WTC11 (cell line): ENCODE results near the gene WDR64. TPM values are rescaled to one million over a fixed set of nuclear protein-coding genes. Genes with fewer than 3 reads are reported as not detected.

Experiments used
- ATAC-seq: fragments of 200-7000 bp; cut with Tn5 transposase; 2 replicates; pipeline ENCODE4 v1.10.0; 2021; ENCODE audit warnings: mild to moderate bottlenecking, moderate library complexity
- CTCF ChIA-PET: fragments of 300-600 bp; sonication (Branson Sonifier 250); formaldehyde crosslinking; loops from one replicate; lab custom pipeline; 2021; ENCODE audit warnings: antibody characterized with exemption; lab: Charles Lee
- POLR2A ChIA-PET: fragments of 350-600 bp; sonication (Branson Sonifier 250); formaldehyde crosslinking; loops from one replicate; lab custom pipeline; 2021; ENCODE audit warnings: antibody characterized with exemption; lab: Charles Lee
- DNase-seq: peaks from one replicate; pipeline ENCODE4 v3.0.0; 2021; ENCODE audit warnings: low spot score
- H3K27ac Mint-ChIP-seq: 2 replicates; pipeline ENCODE4 v1.8.0; 2021; ENCODE audit warnings: mixed read lengths
- H3K27me3 Mint-ChIP-seq: 2 replicates; pipeline ENCODE4 v1.8.0; 2021; ENCODE audit warnings: low read depth, mild to moderate bottlenecking, moderate library complexity, mixed read lengths
- H3K36me3 Mint-ChIP-seq: 2 replicates; pipeline ENCODE4 v1.8.0; 2021; ENCODE audit warnings: mixed read lengths
- H3K4me1 Mint-ChIP-seq: 2 replicates; pipeline ENCODE4 v1.8.0; 2022; ENCODE audit warnings: mixed read lengths
- H3K4me3 Mint-ChIP-seq: 2 replicates; pipeline ENCODE4 v1.8.0; 2021; ENCODE audit warnings: mild to moderate bottlenecking, moderate library complexity, mixed read lengths
- H3K9me3 Mint-ChIP-seq: 2 replicates; pipeline ENCODE4 v1.8.0; 2021; ENCODE audit warnings: mixed read lengths
- ATF1 ChIP-seq: sonication (generic); formaldehyde crosslinking; IDR thresholded peaks from 2 replicates; pipeline ENCODE4 v1.8.1; 2023; ENCODE audit warnings: mild to moderate bottlenecking, moderate library complexity, missing genetic modification reagents
- CBFB ChIP-seq: sonication (generic); formaldehyde crosslinking; IDR thresholded peaks from 2 replicates; pipeline ENCODE4 v1.8.1; 2022; ENCODE audit warnings: mild to moderate bottlenecking, low read depth, missing genetic modification reagents
- EMX1 ChIP-seq: fragments of 250-450 bp; sonication (Bioruptor Pico); IDR thresholded peaks from 2 replicates; pipeline ENCODE4 v1.8.0; 2021; ENCODE audit warnings: mild to moderate bottlenecking
- ESRRA ChIP-seq: sonication (generic); formaldehyde crosslinking; IDR thresholded peaks from 2 replicates; pipeline ENCODE4 v1.8.1; 2022; ENCODE audit warnings: mild to moderate bottlenecking, missing genetic modification reagents, borderline replicate concordance
- ETV6 ChIP-seq: sonication (generic); formaldehyde crosslinking; IDR thresholded peaks from 2 replicates; pipeline ENCODE4 v1.8.1; 2022; ENCODE audit warnings: mild to moderate bottlenecking, missing genetic modification reagents
- FOXJ3 ChIP-seq: sonication (generic); formaldehyde crosslinking; IDR thresholded peaks from 2 replicates; pipeline ENCODE4 v1.9.0; 2021; ENCODE audit warnings: missing genetic modification reagents, mild to moderate bottlenecking, borderline replicate concordance
- GRHL2 ChIP-seq: fragments of 250-450 bp; sonication (Bioruptor Pico); IDR thresholded peaks from 2 replicates; pipeline ENCODE4 v1.8.0; 2022; ENCODE audit warnings: mild to moderate bottlenecking, moderate library complexity; ENCODE audit not compliant: insufficient replicate concordance, severe bottlenecking
- IRF2 ChIP-seq: sonication (generic); formaldehyde crosslinking; IDR thresholded peaks from 2 replicates; pipeline ENCODE4 v1.8.0; 2022; ENCODE audit warnings: low read depth, missing genetic modification reagents, borderline replicate concordance
- NFYB ChIP-seq: sonication (generic); formaldehyde crosslinking; conservative IDR thresholded peaks from 2 replicates; pipeline ENCODE4 v1.8.0; 2022; ENCODE audit warnings: low read depth, missing genetic modification reagents
- NR3C1 ChIP-seq: sonication (generic); formaldehyde crosslinking; conservative IDR thresholded peaks from 2 replicates; pipeline ENCODE4 v1.8.1; 2023; ENCODE audit warnings: low read depth, mild to moderate bottlenecking, missing genetic modification reagents
- RELA ChIP-seq: sonication (generic); formaldehyde crosslinking; IDR thresholded peaks from 2 replicates; pipeline ENCODE4 v1.8.1; 2022; ENCODE audit warnings: missing genetic modification reagents, mild to moderate bottlenecking, borderline replicate concordance
- SMAD3 ChIP-seq: sonication (generic); formaldehyde crosslinking; IDR thresholded peaks from 2 replicates; pipeline ENCODE4 v1.8.0; 2022; ENCODE audit warnings: missing genetic modification reagents, mild to moderate bottlenecking, borderline replicate concordance
- TEAD1 ChIP-seq: sonication (generic); formaldehyde crosslinking; IDR thresholded peaks from 2 replicates; pipeline ENCODE4 v1.8.0; 2022; ENCODE audit warnings: mild to moderate bottlenecking, missing genetic modification reagents
- ZNF121 ChIP-seq: sonication (generic); formaldehyde crosslinking; IDR thresholded peaks from 2 replicates; pipeline ENCODE4 v1.8.0; 2023; ENCODE audit warnings: missing genetic modification reagents
- ZNF317 ChIP-seq: sonication (generic); formaldehyde crosslinking; IDR thresholded peaks from 2 replicates; pipeline ENCODE4 v1.8.1; 2023; ENCODE audit warnings: low read depth, mild to moderate bottlenecking, moderate library complexity, missing genetic modification reagents, borderline replicate concordance
- ZNF416 ChIP-seq: fragments of 250-450 bp; sonication (Bioruptor Pico); IDR thresholded peaks from 2 replicates; pipeline ENCODE4 v1.9.0; 2021; ENCODE audit warnings: mild to moderate bottlenecking, inconsistent platforms
- total RNA-seq: library from RNA; stranded (reverse); gene quantifications from 3 replicates; pipeline ENCODE4 v1.2.3, GENCODE V29; 2021
- TF ChIP-seq, protein P1 (sequence below): sonication (generic); formaldehyde crosslinking; IDR thresholded peaks from 2 replicates; pipeline ENCODE4 v1.8.1; 2022; ENCODE audit warnings: mild to moderate bottlenecking, moderate library complexity, missing genetic modification reagents
- TF ChIP-seq, protein P2 (sequence below): fragments of 250-450 bp; sonication (Bioruptor Pico); IDR thresholded peaks from 2 replicates; pipeline ENCODE4 v1.8.0; 2021; ENCODE audit warnings: mild to moderate bottlenecking
- TF ChIP-seq, protein P3 (sequence below): sonication (generic); formaldehyde crosslinking; IDR thresholded peaks from 2 replicates; pipeline ENCODE4 v1.8.1; 2022; ENCODE audit warnings: missing genetic modification reagents, borderline replicate concordance
- TF ChIP-seq, protein P4 (sequence below): fragments of 200-600 bp; IDR thresholded peaks from 2 replicates; pipeline ENCODE4 v1.8.0; 2022; ENCODE audit warnings: antibody characterized with exemption
- TF ChIP-seq, protein P5 (sequence below): sonication (generic); formaldehyde crosslinking; IDR thresholded peaks from 2 replicates; pipeline ENCODE4 v1.8.0; 2022; ENCODE audit warnings: mild to moderate bottlenecking, missing genetic modification reagents
- TF ChIP-seq, protein P6 (sequence below): sonication (generic); formaldehyde crosslinking; IDR thresholded peaks from 2 replicates; pipeline ENCODE4 v1.8.0; 2022; ENCODE audit warnings: mild to moderate bottlenecking, missing genetic modification reagents

The WDR64 gene
- total RNA-seq, 1 experiment from 2014 or later = not detected

DNA sequence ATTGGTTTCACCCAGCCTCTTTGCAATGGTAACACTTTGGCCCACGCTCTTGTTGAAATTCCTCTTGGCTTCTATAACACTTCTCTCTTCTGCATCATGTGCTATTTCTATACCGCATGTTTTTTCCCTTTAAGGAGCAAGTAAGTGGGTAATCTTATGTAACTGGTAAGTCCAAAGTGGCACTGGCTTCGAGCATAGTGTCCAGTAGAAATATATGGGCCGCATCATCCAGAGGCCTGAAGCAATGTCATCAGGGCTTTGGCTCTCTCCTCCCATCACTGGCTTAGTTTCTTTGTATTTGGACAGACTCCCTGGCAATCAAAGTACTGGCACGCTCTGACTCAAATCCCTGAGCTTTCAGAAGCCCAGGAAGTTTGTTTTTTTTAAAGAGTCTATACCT is 29.4 kb upstream of the WDR64 start:
- H3K4me1 Mint-ChIP-seq = peaks cover 3% of the 10 kb centered on the region
- CTCF ChIA-PET = interaction anchor here (0.8 kb wide), 1 partner anchor 11 kb away, joined by 4 read pairs; no protein-coding TSS in a partner anchor
- TF ChIP-seq, protein P1, sequence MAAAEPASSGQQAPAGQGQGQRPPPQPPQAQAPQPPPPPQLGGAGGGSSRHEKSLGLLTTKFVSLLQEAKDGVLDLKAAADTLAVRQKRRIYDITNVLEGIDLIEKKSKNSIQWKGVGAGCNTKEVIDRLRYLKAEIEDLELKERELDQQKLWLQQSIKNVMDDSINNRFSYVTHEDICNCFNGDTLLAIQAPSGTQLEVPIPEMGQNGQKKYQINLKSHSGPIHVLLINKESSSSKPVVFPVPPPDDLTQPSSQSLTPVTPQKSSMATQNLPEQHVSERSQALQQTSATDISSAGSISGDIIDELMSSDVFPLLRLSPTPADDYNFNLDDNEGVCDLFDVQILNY (CRISPR knock-in tag) = no peak
- TF ChIP-seq IRF2 (CRISPR knock-in tag) = no peak
- TF ChIP-seq, protein P2, sequence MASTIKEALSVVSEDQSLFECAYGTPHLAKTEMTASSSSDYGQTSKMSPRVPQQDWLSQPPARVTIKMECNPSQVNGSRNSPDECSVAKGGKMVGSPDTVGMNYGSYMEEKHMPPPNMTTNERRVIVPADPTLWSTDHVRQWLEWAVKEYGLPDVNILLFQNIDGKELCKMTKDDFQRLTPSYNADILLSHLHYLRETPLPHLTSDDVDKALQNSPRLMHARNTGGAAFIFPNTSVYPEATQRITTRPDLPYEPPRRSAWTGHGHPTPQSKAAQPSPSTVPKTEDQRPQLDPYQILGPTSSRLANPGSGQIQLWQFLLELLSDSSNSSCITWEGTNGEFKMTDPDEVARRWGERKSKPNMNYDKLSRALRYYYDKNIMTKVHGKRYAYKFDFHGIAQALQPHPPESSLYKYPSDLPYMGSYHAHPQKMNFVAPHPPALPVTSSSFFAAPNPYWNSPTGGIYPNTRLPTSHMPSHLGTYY = no peak
- no peak for TF ChIP-seq EMX1 (CRISPR knock-in tag)
- TF ChIP-seq ZNF317 (CRISPR knock-in tag) = no peak
- TF ChIP-seq ZNF121 (CRISPR knock-in tag) = no peak
- no peak for TF ChIP-seq GRHL2 (CRISPR knock-in tag)
- no peak for TF ChIP-seq SMAD3 (CRISPR knock-in tag)
- TF ChIP-seq CBFB (CRISPR knock-in tag) = no peak
- TF ChIP-seq ZNF416 (CRISPR knock-in tag) = no peak
- no peak for TF ChIP-seq FOXJ3
- TF ChIP-seq, protein P3, sequence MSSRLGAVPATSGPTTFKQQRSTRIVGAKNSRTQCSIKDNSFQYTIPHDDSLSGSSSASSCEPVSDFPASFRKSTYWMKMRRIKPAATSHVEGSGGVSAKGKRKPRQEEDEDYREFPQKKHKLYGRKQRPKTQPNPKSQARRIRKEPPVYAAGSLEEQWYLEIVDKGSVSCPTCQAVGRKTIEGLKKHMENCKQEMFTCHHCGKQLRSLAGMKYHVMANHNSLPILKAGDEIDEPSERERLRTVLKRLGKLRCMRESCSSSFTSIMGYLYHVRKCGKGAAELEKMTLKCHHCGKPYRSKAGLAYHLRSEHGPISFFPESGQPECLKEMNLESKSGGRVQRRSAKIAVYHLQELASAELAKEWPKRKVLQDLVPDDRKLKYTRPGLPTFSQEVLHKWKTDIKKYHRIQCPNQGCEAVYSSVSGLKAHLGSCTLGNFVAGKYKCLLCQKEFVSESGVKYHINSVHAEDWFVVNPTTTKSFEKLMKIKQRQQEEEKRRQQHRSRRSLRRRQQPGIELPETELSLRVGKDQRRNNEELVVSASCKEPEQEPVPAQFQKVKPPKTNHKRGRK = no peak
- H3K27ac Mint-ChIP-seq = no peak overlapping the region
- H3K4me3 Mint-ChIP-seq = no peak overlapping the region
- no peaks in the 10 kb centered on the region for H3K9me3 Mint-ChIP-seq
- ATAC-seq (no peak), DNase-seq (no peak)
- H3K27me3 Mint-ChIP-seq = no peaks in the 10 kb centered on the region
- no peaks in the 10 kb centered on the region for H3K36me3 Mint-ChIP-seq
- POLR2A ChIA-PET = no interaction called here

DNA sequence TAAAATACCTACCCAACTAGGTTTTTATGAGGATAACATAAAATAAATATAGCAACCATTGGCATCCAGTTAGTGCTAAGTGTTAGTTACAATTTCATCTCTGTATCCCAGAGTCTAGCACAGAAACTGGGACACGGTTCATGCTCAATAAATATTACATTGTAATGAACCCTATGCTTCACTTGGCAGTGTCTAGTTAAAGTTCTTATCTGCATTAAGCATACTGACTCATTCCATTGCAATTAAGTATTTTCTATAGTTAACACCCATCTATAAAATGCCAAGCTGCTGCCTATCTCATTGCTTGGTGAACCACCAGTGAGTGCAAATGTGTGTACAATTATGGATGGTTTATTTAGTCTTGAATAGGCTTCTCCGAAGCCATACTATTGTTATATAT is 27.1 kb upstream of the WDR64 start:
- POLR2A ChIA-PET = no interaction called here
- Mint-ChIP-seq H3K27ac (no peak overlapping the region), H3K4me3 (no peak overlapping the region), H3K36me3 (no peaks in the 10 kb centered on the region), H3K9me3 (no peaks in the 10 kb centered on the region), H3K27me3 (no peaks in the 10 kb centered on the region), H3K4me1 (peaks cover 20% of the 10 kb centered on the region)
- DNase-seq = no peak
- TF ChIP-seq ESRRA (CRISPR knock-in tag) (no peak), ETV6 (CRISPR knock-in tag) (no peak), TEAD1 (CRISPR knock-in tag) (no peak), CBFB (CRISPR knock-in tag) (no peak), RELA (CRISPR knock-in tag) (no peak), NR3C1 (CRISPR knock-in tag) (no peak), NFYB (CRISPR knock-in tag) (no peak), ATF1 (CRISPR knock-in tag) (no peak)
- TF ChIP-seq, protein P4, sequence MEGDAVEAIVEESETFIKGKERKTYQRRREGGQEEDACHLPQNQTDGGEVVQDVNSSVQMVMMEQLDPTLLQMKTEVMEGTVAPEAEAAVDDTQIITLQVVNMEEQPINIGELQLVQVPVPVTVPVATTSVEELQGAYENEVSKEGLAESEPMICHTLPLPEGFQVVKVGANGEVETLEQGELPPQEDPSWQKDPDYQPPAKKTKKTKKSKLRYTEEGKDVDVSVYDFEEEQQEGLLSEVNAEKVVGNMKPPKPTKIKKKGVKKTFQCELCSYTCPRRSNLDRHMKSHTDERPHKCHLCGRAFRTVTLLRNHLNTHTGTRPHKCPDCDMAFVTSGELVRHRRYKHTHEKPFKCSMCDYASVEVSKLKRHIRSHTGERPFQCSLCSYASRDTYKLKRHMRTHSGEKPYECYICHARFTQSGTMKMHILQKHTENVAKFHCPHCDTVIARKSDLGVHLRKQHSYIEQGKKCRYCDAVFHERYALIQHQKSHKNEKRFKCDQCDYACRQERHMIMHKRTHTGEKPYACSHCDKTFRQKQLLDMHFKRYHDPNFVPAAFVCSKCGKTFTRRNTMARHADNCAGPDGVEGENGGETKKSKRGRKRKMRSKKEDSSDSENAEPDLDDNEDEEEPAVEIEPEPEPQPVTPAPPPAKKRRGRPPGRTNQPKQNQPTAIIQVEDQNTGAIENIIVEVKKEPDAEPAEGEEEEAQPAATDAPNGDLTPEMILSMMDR = no peak
- TF ChIP-seq, protein P5, sequence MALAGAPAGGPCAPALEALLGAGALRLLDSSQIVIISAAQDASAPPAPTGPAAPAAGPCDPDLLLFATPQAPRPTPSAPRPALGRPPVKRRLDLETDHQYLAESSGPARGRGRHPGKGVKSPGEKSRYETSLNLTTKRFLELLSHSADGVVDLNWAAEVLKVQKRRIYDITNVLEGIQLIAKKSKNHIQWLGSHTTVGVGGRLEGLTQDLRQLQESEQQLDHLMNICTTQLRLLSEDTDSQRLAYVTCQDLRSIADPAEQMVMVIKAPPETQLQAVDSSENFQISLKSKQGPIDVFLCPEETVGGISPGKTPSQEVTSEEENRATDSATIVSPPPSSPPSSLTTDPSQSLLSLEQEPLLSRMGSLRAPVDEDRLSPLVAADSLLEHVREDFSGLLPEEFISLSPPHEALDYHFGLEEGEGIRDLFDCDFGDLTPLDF (CRISPR knock-in tag) = no peak
- TF ChIP-seq, protein P6, sequence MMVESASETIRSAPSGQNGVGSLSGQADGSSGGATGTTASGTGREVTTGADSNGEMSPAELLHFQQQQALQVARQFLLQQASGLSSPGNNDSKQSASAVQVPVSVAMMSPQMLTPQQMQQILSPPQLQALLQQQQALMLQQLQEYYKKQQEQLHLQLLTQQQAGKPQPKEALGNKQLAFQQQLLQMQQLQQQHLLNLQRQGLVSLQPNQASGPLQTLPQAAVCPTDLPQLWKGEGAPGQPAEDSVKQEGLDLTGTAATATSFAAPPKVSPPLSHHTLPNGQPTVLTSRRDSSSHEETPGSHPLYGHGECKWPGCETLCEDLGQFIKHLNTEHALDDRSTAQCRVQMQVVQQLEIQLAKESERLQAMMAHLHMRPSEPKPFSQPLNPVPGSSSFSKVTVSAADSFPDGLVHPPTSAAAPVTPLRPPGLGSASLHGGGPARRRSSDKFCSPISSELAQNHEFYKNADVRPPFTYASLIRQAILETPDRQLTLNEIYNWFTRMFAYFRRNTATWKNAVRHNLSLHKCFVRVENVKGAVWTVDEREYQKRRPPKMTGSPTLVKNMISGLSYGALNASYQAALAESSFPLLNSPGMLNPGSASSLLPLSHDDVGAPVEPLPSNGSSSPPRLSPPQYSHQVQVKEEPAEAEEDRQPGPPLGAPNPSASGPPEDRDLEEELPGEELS (CRISPR knock-in tag) = no peak
- CTCF ChIA-PET = no interaction called here
- no peak for ATAC-seq
